HG03064 (cell line): ENCODE data around the gene MED13L.
"Not testable (repeated sequence)": the region's sequence is repeated elsewhere in the genome, so short reads cannot be mapped to it uniquely, and the experiment has no call there.

Experiments used
- ATAC-seq: cut with Tn5 transposase; IDR thresholded peaks from one replicate; pipeline ENCODE4 v1.9.1; 2021; ENCODE audit warnings: low read depth; ENCODE audit not compliant: unreplicated experiment

Gene MED13L

GRCh38 chr12:116304621-116305020, 27.1 kb upstream of the MED13L start:
- no peak for ATAC-seq

GRCh38 chr12:116303929-116304328, 26.4 kb upstream of the MED13L start:
- ATAC-seq: no peak

GRCh38 chr12:116303066-116303465, 25.6 kb upstream of the MED13L start:
- ATAC-seq: no peak

GRCh38 chr12:116302166-116303058, 24.9 kb upstream of the MED13L start:
- no peak for ATAC-seq

GRCh38 chr12:116301621-116302020, 24.1 kb upstream of the MED13L start:
- no peak for ATAC-seq

- no peak for ATAC-seq
Observed at GRCh38 chr12:116299665-116300328, 22.3 kb upstream of the MED13L start.

GRCh38 chr12:116299064-116299463, 21.6 kb upstream of the MED13L start:
- no peak for ATAC-seq

GRCh38 chr12:116298578-116298977, 21.1 kb upstream of the MED13L start:
- no peak for ATAC-seq

- ATAC-seq: no peak
Observed at GRCh38 chr12:116297224-116297834, 19.8 kb upstream of the MED13L start.

GRCh38 chr12:116295327-116296263, 18.1 kb upstream of the MED13L start:
- ATAC-seq: no peak

- ATAC-seq: no peak
Observed at GRCh38 chr12:116294454-116295165, 17.1 kb upstream of the MED13L start.

GRCh38 chr12:116293687-116294453, 16.4 kb upstream of the MED13L start:
- no peak for ATAC-seq

- no peak for ATAC-seq
Observed at GRCh38 chr12:116291218-116291617, 13.7 kb upstream of the MED13L start.

GRCh38 chr12:116288735-116289134, 11.2 kb upstream of the MED13L start:
- no peak for ATAC-seq

GRCh38 chr12:116287842-116288301, 10.4 kb upstream of the MED13L start:
- ATAC-seq: no peak

- ATAC-seq: no peak
Observed at GRCh38 chr12:116284396-116284795, 6.9 kb upstream of the MED13L start.

- not testable (repeated sequence) for ATAC-seq
Observed at GRCh38 chr12:116283881-116284280, 6.4 kb upstream of the MED13L start.

- no peak for ATAC-seq
Observed at GRCh38 chr12:116282371-116283286, 5.1 kb upstream of the MED13L start.
